ENCODE data around the gene WFDC8.
"Not testable (repeated sequence)": the region's sequence is repeated elsewhere in the genome, so short reads cannot be mapped to it uniquely, and the experiment has no call there.

The WFDC8 gene

DNA sequence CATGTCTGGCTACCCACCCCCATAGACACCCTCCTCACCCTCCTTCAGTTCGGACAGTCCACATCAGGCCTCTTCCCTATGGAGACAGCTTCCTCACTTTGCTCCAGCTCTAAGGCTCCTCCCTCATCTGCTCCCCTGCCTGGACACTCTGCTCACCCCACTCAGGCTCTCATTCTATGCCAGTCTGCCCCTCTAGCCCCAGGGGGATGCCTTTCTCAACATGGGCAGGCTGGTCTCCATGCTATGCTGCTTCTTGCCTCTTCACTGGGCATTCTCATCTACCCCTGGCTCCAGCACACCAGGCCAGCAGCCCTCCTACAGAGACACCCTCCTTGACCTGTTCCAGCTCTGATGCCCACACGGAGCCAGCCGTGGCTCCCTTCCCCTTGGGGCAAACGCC, at the start of gene WFDC8:
Gene WFDC8 (minus strand): TSS at position 101 of the 400 bp plus-strand sequence. CDS start 37 bp downstream, at position 64.
- Mint-ChIP-seq H3K4me1 (ENCODE audit: low read depth) (no peaks in the 10 kb centered on the region), H3K4me3 (no peak within 1 kb of the TSS), H3K27ac (no peak within 1 kb of the TSS), H3K9me3 (no peaks in the 10 kb centered on the region), H3K27me3 (ENCODE audit: low read depth) (peaks cover 18% of the 10 kb centered on the region), H3K36me3 (ENCODE audit: low read depth) (no peaks in the 10 kb centered on the region)

DNA sequence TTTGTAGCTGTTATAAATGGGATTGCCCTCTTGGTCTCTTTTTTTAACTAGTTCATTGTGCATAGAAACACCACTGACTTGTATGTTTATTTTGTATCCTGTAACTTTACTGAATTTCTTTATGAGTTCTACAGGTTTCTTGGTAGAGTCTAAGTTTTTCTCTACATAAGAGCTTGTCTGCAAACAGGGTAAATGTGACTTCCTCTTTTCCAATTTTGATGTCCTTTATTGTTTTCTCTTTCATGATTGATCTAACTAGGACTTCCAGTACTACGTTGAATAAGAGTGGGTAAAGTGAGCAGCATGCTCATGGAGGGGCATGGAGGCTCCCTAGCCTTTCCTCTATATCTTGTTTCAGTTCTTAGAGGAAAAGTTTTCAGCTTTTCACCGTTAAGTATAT, 47.5 kb upstream of the WFDC8 start:
- H3K27me3 Mint-ChIP-seq (ENCODE audit: low read depth): peaks cover 4% of the 10 kb centered on the region
- H3K4me3 Mint-ChIP-seq: no peak overlapping the region
- H3K27ac Mint-ChIP-seq: no peak overlapping the region
- H3K4me1 Mint-ChIP-seq (ENCODE audit: low read depth): no peaks in the 10 kb centered on the region
- no peaks in the 10 kb centered on the region for H3K36me3 Mint-ChIP-seq (ENCODE audit: low read depth)
- H3K9me3 Mint-ChIP-seq: no peaks in the 10 kb centered on the region

DNA sequence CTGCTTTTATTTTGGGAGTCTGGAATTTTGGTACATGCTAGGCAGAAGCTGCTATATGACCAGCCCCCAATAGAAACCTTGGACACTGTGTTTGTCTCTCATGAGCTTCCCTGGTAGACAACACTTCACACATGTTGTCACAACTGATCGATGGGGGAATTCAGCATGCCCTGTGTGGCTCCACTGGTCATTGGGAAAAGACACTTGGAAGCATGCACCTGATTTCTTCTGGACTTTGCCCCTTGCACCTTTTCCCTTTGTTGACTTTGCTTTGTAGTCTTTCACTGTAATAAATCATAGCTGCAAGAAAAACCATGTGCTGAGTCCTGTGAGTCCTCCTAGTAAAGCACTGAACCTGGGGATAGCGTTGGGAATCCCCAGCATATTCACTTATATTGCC, 42.5 kb upstream of the WFDC8 start:
- peaks cover 8% of the 10 kb centered on the region for H3K27me3 Mint-ChIP-seq (ENCODE audit: low read depth)
- H3K4me1 Mint-ChIP-seq (ENCODE audit: low read depth): no peaks in the 10 kb centered on the region

DNA sequence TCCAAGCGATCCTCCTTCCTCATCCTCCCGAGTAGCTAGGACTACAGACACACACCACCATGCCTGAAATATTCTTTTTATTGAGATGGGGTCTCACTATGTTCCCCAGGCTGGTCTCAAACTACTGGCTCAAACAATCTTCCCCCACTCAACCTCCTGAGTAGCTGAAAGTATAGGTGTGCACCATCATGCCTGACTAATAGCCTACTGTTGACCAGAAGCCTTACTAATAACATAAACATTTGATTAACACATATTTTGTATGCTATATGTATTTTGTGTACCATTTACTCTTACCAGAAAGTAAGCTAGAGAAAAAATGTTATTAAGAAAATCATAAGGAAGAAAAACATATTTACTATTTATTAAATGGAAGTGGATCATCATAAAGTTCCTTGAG, 38.5 kb upstream of the WFDC8 start:
- Mint-ChIP-seq H3K4me1 (ENCODE audit: low read depth) (no peaks in the 10 kb centered on the region), H3K36me3 (ENCODE audit: low read depth) (no peaks in the 10 kb centered on the region), H3K9me3 (no peaks in the 10 kb centered on the region), H3K27me3 (ENCODE audit: low read depth) (peaks cover 14% of the 10 kb centered on the region), H3K27ac (no peak overlapping the region), H3K4me3 (no peak overlapping the region)

More for the DNA sequence above, 42.5 kb upstream of the WFDC8 start:
- Mint-ChIP-seq H3K9me3 (no peaks in the 10 kb centered on the region), H3K36me3 (ENCODE audit: low read depth) (no peaks in the 10 kb centered on the region), H3K27ac (no peak overlapping the region), H3K4me3 (no peak overlapping the region)

DNA sequence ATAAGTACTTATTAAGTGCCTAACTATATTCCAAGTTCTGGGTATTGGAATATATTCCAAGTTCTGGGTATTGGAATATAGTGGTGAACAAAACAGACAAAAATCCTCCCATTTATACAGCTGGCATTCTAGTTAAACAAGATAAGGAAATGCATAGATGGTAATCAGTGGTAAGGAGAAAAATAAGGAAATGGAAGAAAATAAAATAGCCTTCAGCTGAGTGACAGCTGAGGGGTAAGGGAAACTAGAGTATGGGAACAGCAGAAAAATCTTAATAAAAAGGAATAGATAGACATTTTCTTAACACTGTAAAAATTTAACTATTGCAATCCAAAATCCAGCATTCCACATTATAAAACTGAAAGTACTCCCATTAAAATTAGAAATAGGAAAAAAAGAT, 33.2 kb upstream of the WFDC8 start:
- Mint-ChIP-seq H3K9me3 (peaks cover 8% of the 10 kb centered on the region), H3K36me3 (ENCODE audit: low read depth) (peaks cover 2% of the 10 kb centered on the region), H3K4me1 (ENCODE audit: low read depth) (peaks cover 9% of the 10 kb centered on the region), H3K27me3 (ENCODE audit: low read depth) (peaks cover 10% of the 10 kb centered on the region), H3K4me3 (no peak overlapping the region), H3K27ac (no peak overlapping the region)

DNA sequence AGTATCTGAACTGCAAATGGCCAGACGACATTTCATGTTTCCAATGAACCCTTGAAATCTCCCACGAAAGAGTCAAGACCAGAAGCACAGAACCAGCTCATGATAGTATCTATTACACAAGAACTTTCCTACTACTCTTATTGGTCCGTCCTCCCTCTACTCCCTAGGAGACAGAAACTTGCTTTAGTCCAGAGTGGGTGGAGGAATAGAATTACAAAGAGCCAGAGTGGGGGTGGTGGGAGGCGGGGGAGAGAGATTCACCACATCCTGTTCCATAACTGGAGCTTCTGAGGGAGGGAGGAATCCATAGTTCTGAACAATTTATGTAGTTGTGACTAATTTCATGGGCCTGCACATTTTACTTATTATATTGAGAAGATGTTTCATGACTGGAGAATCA, 32.0 kb upstream of the WFDC8 start:
- Mint-ChIP-seq H3K27me3 (ENCODE audit: low read depth) (peaks cover 10% of the 10 kb centered on the region), H3K4me1 (ENCODE audit: low read depth) (peaks cover 9% of the 10 kb centered on the region), H3K9me3 (peaks cover 15% of the 10 kb centered on the region), H3K36me3 (ENCODE audit: low read depth) (peaks cover 2% of the 10 kb centered on the region), H3K4me3 (no peak overlapping the region), H3K27ac (no peak overlapping the region)

DNA sequence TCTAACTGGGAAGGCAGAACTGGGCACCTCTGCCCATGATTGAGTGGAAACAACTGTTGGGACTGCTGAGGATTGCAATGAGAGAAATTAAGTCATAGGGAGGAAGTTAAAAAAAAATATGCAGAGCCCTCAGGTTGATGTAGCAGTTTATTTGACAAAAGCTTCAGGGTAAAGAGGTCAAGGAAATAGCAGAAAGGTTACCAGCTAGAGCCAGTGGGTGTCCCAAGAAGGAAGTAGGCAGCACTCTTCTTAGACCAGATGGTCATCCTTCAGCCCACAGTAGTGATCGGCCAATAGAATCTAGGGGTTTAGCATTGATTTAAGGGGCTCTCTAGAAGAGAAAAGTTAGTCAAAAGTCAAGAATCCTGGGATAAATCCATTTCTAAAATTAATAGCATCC, 28.7 kb upstream of the WFDC8 start:
- H3K4me1 Mint-ChIP-seq (ENCODE audit: low read depth): peaks cover 9% of the 10 kb centered on the region
- peaks cover 2% of the 10 kb centered on the region for H3K36me3 Mint-ChIP-seq (ENCODE audit: low read depth)
- no peak overlapping the region for H3K4me3 Mint-ChIP-seq
- peaks cover 25% of the 10 kb centered on the region for H3K9me3 Mint-ChIP-seq
- peaks cover 4% of the 10 kb centered on the region for H3K27me3 Mint-ChIP-seq (ENCODE audit: low read depth)
- H3K27ac Mint-ChIP-seq: no peak overlapping the region

DNA sequence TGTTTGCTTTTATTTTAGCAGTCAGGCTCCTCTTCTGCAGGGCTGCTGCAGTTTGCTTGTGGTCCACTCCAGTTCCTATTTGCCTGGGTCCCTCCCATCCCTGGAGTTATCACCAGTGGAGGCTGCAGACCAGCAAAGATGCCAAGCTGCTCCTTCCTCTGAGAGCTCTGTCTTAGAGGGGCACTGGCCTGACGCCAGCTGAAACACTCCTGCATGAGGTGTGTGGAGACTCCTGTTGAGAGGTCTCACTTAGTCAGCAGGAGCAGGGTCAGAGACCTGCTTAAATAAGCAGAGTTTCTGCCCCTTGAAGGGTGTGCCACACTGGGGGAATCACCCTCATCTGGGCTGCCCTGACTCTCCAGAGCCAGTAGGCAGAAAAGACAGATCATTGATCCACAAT, 16.2 kb upstream of the WFDC8 start:
- Mint-ChIP-seq H3K27me3 (ENCODE audit: low read depth) (peaks cover 19% of the 10 kb centered on the region), H3K9me3 (no peaks in the 10 kb centered on the region), H3K4me1 (ENCODE audit: low read depth) (no peaks in the 10 kb centered on the region)

DNA sequence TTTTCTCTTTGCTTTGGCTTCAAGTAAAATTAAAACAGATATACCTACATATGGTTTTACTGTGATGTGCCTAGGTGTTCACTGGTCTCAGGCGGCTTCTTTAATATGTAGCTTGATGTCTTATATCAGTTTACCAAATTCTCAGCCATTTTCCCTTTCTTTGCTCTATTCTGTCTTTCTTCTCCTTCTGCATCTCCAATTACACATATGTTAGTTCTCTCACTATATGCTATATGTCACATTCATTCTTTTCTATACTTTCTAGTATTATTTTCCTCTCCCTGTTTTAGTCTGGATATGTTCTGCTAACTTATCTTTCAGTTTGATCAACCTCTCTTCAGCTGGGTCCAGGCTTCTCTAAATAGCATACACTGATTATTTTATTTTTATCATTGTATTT, 14.4 kb upstream of the WFDC8 start:
- Mint-ChIP-seq H3K9me3 (no peaks in the 10 kb centered on the region), H3K27ac (no peak overlapping the region), H3K27me3 (ENCODE audit: low read depth) (peaks cover 26% of the 10 kb centered on the region), H3K36me3 (ENCODE audit: low read depth) (no peaks in the 10 kb centered on the region), H3K4me1 (ENCODE audit: low read depth) (no peaks in the 10 kb centered on the region), H3K4me3 (no peak overlapping the region)

More for the DNA sequence above, 16.2 kb upstream of the WFDC8 start:
- Mint-ChIP-seq H3K27ac (no peak overlapping the region), H3K36me3 (ENCODE audit: low read depth) (no peaks in the 10 kb centered on the region), H3K4me3 (no peak overlapping the region)

DNA sequence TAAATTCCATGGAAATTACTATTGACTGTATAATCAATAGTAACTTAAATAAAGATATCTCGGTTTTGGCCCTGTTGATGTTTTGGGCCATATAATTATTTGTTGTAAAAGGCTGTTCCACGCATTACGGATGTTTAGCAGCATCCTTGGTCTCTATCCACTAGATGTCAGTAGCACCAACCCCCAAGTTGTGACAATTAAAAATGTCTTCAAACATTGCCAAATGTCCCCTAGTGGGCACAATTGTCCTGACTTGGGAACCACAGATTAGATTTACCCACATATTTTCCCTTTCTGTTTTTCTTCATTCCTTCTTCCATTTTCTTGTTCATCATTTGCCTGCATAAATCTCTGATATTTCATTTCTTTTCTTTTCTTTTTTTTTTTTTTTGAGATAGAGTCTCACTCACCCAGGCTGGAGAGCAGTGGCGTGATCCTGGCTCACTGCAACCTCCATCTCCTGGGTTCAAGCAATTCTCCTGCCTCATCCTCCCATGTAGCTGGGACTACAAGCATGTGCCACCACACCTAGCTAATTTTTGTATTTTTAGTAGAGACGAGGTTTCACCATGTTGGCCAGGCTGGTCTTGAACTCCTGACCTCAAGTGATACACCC, 13.6 kb upstream of the WFDC8 start:
- Mint-ChIP-seq H3K9me3 (no peaks in the 10 kb centered on the region), H3K4me3 (no peak overlapping the region), H3K4me1 (ENCODE audit: low read depth) (no peaks in the 10 kb centered on the region), H3K36me3 (ENCODE audit: low read depth) (no peaks in the 10 kb centered on the region), H3K27ac (no peak overlapping the region), H3K27me3 (ENCODE audit: low read depth) (peaks cover 27% of the 10 kb centered on the region)

DNA sequence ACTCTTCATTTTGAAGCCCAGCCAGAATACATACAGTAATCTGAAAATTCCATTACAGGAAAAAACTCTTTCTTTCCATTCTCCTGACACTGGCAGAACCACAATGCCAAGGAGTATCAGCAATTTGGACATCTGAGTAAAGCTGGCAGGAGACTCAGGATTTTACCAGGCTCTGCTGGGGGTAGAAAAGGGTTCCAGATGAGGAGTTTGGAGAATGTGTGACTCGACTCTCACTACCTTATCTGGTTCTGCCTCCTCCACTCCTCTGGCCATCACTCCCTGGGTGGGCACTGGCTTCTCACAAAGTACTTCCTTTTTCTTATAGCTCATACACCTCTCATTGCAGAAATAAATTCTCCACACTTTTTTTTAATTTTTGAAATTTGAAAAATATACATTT, 10.6 kb upstream of the WFDC8 start:
- Mint-ChIP-seq H3K4me1 (ENCODE audit: low read depth) (no peaks in the 10 kb centered on the region), H3K27me3 (ENCODE audit: low read depth) (peaks cover 25% of the 10 kb centered on the region), H3K27ac (no peak overlapping the region), H3K4me3 (no peak overlapping the region), H3K9me3 (no peaks in the 10 kb centered on the region), H3K36me3 (ENCODE audit: low read depth) (no peaks in the 10 kb centered on the region)

DNA sequence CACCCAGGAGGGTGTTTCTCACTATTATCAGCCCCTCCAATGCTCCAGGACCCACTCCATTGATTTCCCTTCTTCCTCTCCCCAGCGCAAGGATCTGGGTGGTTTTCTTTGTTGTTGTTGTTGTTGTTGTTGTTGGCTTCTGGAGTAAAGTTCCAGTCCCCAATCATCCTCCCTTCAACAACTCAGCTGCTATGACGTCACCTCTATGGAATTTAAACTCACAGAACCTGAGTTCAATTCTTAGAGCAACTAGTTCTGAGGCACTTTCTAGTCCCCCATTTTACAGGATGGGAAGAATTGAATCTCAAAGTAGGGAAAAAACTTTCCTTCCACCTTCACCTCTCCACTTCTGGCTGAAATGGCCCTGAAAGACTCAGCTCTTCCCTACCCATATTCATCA, 9.7 kb upstream of the WFDC8 start:
- Mint-ChIP-seq H3K9me3 (no peaks in the 10 kb centered on the region), H3K27me3 (ENCODE audit: low read depth) (peaks cover 19% of the 10 kb centered on the region), H3K4me3 (no peak overlapping the region), H3K27ac (no peak overlapping the region), H3K36me3 (ENCODE audit: low read depth) (no peaks in the 10 kb centered on the region), H3K4me1 (ENCODE audit: low read depth) (no peaks in the 10 kb centered on the region)

DNA sequence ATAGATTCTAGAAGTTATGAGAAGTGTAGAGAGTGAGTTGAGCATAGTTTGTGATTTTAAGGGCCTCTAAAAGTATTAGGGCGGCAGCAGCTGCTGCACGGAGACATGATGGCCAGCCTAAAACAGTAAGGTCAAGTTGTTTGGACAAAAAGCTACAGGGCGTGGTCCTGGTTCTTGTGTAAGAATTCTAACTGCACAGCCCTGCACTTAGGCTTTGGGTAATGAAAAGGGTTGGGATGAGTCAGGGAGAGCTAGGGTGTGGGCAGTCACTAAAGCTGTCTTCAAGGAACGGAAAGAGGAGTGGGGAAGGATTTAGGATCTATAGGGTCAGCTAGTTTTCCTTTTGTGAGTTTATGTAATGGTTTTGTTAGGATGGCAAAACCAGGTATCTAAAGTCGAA, 6.9 kb upstream of the WFDC8 start:
- H3K36me3 Mint-ChIP-seq (ENCODE audit: low read depth); H3K4me3 Mint-ChIP-seq; H3K27ac Mint-ChIP-seq; H3K9me3 Mint-ChIP-seq; H3K4me1 Mint-ChIP-seq (ENCODE audit: low read depth): not testable (repeated sequence)
- peaks cover 21% of the 10 kb centered on the region for H3K27me3 Mint-ChIP-seq (ENCODE audit: low read depth)

DNA sequence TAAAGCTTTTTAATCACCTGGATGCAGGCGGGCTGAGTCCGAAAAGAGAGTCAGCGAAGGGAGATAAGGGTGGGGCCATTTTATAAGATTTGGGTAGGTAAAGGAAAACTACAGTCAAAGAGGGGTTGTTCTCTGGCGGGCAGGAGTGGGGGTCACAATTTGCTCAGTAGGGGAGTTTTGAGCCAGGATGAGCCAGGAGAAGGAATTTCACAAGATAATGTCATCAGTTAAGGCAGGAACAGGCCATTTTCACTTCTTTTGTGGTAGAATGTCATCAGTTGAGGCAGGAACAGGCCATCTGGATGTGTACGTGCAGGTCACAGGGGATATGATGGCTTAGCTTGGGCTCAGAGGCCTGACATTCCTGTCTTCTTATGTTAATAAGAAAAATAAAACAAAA, 5.2 kb upstream of the WFDC8 start:
- peaks cover 25% of the 10 kb centered on the region for H3K27me3 Mint-ChIP-seq (ENCODE audit: low read depth)

DNA sequence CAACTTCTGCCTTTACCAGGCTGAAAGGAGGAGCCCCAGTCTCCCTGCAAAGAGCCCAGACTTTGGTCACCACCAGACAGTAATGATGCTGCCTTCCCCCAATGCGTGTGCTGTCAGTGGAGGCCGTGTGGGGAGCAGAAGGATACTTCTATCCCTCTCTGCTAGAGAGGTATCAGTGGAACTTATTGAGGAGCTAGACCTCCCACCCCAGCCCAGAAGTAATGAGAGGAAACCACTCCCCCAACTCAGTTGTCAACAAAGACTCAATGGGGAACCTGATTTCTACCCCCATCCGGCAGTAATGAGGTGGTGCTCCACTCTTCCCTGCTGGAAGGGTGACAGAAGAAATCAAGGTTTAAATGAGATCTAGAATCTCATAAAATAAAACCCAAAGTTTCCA, 4.4 kb upstream of the WFDC8 start:
- Mint-ChIP-seq H3K36me3 (ENCODE audit: low read depth) (no peaks in the 10 kb centered on the region), H3K27me3 (ENCODE audit: low read depth) (peaks cover 23% of the 10 kb centered on the region), H3K4me1 (ENCODE audit: low read depth) (no peaks in the 10 kb centered on the region), H3K4me3 (no peak overlapping the region), H3K9me3 (no peaks in the 10 kb centered on the region), H3K27ac (no peak overlapping the region)

More for the DNA sequence above, 5.2 kb upstream of the WFDC8 start:
- H3K4me3 Mint-ChIP-seq; H3K9me3 Mint-ChIP-seq; H3K36me3 Mint-ChIP-seq (ENCODE audit: low read depth); H3K4me1 Mint-ChIP-seq (ENCODE audit: low read depth); H3K27ac Mint-ChIP-seq: not testable (repeated sequence)

DNA sequence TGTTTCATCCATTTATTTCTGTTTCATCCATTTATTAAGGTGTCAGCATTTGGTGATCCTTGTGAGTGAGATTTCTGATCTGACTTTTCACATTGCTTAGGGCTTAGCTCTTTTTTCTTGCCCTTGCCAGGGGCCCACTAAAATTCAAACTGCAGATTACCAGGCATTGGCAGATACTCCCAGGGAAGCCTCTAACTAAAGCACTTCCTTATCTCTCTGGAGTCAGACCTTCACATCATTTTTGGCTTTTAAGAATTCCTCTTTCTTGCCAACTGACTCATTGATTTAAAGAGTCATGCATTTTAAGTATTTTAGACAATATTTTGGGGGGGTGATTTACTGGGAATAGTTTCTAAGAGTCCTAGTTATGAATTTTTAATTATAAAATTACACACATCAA, 2.6 kb upstream of the WFDC8 start:
- Mint-ChIP-seq H3K27ac (no peak overlapping the region), H3K36me3 (ENCODE audit: low read depth) (no peaks in the 10 kb centered on the region), H3K4me1 (ENCODE audit: low read depth) (no peaks in the 10 kb centered on the region), H3K27me3 (ENCODE audit: low read depth) (peaks cover 18% of the 10 kb centered on the region), H3K9me3 (no peaks in the 10 kb centered on the region), H3K4me3 (no peak overlapping the region)

All from T-helper 1 cell treated with Interleukin-12 subunit alpha and Interleukin-12 subunit beta and Interleukin-4 antibody, amounts not matched to agents 30 μg/mL and 1 μg/mL, for 36 hours (primary cell).